HepG2 (cell line): ENCODE results near the gene ME3. TPM values are rescaled to one million over a fixed set of nuclear protein-coding genes. Genes with fewer than 3 reads are reported as not detected.

Source experiments
- EP300 ChIP-seq, 3 experiments: sonication (generic) in 1 of 3; formaldehyde crosslinking in 1 of 3; IDR thresholded peaks; 2 replicates each; pipeline versions ENCODE4 v1.5.1 to v1.6.1; 2011 to 2020; ENCODE audit warnings: low read depth in 2 of 3, low read length in 2 of 3, borderline replicate concordance in 1 of 3, improper control_type of control experiment in 1 of 3, mild to moderate bottlenecking in 1 of 3, missing genetic modification reagents in 1 of 3, moderate library complexity in 1 of 3
- ETV5 ChIP-seq: IDR thresholded peaks from 2 replicates; pipeline ENCODE4 v1.6.1; 2018; ENCODE audit warnings: missing biosample characterization, missing genetic modification reagents, inconsistent platforms, borderline replicate concordance
- MYC ChIP-seq: sonication (generic); formaldehyde crosslinking; IDR thresholded peaks from 2 replicates; pipeline ENCODE4 v1.9.0; 2021; ENCODE audit warnings: missing genetic modification reagents, borderline replicate concordance
- MZF1 ChIP-seq: sonication (generic); formaldehyde crosslinking; IDR thresholded peaks from 2 replicates; pipeline ENCODE4 v1.8.1; 2023; ENCODE audit warnings: mild to moderate bottlenecking, missing genetic modification reagents, borderline replicate concordance
- SYNCRIP ChIP-seq: fragments of 200-400 bp; formaldehyde crosslinking; IDR thresholded peaks from 2 replicates; pipeline ENCODE4 v1.6.1; 2018; ENCODE audit warnings: mild to moderate bottlenecking, low read depth, low read length; ENCODE audit not compliant: insufficient read depth
- THAP11 ChIP-seq: IDR thresholded peaks from 2 replicates; pipeline ENCODE4 v1.6.1; 2016; ENCODE audit warnings: missing biosample characterization, missing genetic modification reagents
- polyA plus RNA-seq, 8 experiments: library from polyadenylated mRNA; depleted of rRNA in 3 of 8; stranded (reverse) in 7 of 8; unstranded in 1 of 8; fragments of >200 nt; fragmentation: Illumina TruSeq in 4 of 8; extraction: Trizol in 4 of 8; gene quantifications; 2 replicates each; pipeline versions ENCODE4 v1.2.1 to v1.2.3, GENCODE V29; 2011 to 2016; ENCODE audit warnings: low read depth in 4 of 8, missing spikeins in 1 of 8, mixed read lengths in 1 of 8; ENCODE audit not compliant: insufficient read depth in 1 of 8
- total RNA-seq, 5 experiments: library from RNA; depleted of rRNA; stranded (reverse); fragments of >200 nt; fragmentation: Illumina TruSeq; extraction: Trizol; gene quantifications; 2 replicates each; pipeline ENCODE4 v1.2.3, GENCODE V29; 2016; ENCODE audit warnings: low read depth in 1 of 5
- TF ChIP-seq, protein P1 (sequence below): IDR thresholded peaks from 2 replicates; pipeline ENCODE4 v1.4.0; 2020; ENCODE audit warnings: mild to moderate bottlenecking, missing genetic modification reagents
- TF ChIP-seq, protein P2 (sequence below): sonication (generic); formaldehyde crosslinking; conservative IDR thresholded peaks from 2 replicates; pipeline ENCODE4 v1.4.0; 2020; ENCODE audit warnings: mild to moderate bottlenecking, missing genetic modification reagents, moderate library complexity
- TF ChIP-seq, protein P3 (sequence below): IDR thresholded peaks from 2 replicates; pipeline ENCODE4 v1.6.1; 2016; ENCODE audit warnings: mild to moderate bottlenecking, missing biosample characterization, missing genetic modification reagents
- TF ChIP-seq, protein P4 (sequence below): sonication (generic); formaldehyde crosslinking; conservative IDR thresholded peaks from 2 replicates; pipeline ENCODE4 v1.8.0; 2022; ENCODE audit warnings: mild to moderate bottlenecking, moderate library complexity, missing genetic modification reagents
- TF ChIP-seq, protein P5 (sequence below): sonication (generic); formaldehyde crosslinking; IDR thresholded peaks from 2 replicates; pipeline ENCODE4 v1.4.0; 2020; ENCODE audit warnings: missing genetic modification reagents, borderline replicate concordance

Gene ME3
- total and polyA plus RNA-seq, 2 of the 13 experiments (the other 11 are each of a cell fraction or from before 2014, with no cell fraction given), result not detected

DNA sequence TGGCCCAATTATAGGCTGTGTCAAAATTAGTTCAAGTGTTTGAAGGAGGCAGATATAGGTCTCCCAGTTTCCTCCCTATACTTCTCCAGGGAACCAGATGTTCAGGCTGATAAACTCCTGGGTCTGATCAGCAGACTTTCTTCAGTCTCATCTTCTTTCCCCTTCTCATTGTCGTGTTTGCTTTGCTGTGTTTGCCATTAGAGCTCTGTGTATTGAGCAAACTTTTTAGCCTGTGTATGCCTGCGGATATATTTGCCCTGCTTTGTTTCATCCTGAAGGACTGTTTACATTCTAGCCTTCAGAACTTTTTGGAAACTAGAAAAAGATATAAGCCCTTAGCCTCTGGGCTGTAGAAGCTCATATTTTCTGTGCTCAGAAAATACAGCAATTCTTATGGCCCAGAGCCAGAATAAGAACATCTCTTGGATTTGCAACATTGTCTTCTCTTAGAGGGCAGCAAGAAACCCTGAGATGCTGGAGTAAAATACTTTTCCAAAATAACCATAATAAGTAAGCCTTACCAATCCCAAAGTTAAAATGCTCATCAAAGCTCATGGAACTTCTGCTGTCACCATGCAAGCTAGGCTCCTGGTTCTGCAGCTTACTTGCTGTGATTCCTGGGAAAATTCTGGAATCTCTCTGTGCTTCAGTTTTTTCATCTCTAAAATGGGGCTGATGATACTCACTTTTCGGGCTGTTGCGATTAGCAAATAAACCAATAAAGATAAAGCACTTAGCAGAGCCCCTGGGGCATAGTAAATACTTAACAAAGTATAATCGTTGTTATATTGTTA is 34.1 kb upstream of the ME3 start (continued):
- TF ChIP-seq, protein P1, sequence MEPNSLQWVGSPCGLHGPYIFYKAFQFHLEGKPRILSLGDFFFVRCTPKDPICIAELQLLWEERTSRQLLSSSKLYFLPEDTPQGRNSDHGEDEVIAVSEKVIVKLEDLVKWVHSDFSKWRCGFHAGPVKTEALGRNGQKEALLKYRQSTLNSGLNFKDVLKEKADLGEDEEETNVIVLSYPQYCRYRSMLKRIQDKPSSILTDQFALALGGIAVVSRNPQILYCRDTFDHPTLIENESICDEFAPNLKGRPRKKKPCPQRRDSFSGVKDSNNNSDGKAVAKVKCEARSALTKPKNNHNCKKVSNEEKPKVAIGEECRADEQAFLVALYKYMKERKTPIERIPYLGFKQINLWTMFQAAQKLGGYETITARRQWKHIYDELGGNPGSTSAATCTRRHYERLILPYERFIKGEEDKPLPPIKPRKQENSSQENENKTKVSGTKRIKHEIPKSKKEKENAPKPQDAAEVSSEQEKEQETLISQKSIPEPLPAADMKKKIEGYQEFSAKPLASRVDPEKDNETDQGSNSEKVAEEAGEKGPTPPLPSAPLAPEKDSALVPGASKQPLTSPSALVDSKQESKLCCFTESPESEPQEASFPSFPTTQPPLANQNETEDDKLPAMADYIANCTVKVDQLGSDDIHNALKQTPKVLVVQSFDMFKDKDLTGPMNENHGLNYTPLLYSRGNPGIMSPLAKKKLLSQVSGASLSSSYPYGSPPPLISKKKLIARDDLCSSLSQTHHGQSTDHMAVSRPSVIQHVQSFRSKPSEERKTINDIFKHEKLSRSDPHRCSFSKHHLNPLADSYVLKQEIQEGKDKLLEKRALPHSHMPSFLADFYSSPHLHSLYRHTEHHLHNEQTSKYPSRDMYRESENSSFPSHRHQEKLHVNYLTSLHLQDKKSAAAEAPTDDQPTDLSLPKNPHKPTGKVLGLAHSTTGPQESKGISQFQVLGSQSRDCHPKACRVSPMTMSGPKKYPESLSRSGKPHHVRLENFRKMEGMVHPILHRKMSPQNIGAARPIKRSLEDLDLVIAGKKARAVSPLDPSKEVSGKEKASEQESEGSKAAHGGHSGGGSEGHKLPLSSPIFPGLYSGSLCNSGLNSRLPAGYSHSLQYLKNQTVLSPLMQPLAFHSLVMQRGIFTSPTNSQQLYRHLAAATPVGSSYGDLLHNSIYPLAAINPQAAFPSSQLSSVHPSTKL (CRISPR knock-in tag), result peak; percentile 93
- TF ChIP-seq, protein P2, sequence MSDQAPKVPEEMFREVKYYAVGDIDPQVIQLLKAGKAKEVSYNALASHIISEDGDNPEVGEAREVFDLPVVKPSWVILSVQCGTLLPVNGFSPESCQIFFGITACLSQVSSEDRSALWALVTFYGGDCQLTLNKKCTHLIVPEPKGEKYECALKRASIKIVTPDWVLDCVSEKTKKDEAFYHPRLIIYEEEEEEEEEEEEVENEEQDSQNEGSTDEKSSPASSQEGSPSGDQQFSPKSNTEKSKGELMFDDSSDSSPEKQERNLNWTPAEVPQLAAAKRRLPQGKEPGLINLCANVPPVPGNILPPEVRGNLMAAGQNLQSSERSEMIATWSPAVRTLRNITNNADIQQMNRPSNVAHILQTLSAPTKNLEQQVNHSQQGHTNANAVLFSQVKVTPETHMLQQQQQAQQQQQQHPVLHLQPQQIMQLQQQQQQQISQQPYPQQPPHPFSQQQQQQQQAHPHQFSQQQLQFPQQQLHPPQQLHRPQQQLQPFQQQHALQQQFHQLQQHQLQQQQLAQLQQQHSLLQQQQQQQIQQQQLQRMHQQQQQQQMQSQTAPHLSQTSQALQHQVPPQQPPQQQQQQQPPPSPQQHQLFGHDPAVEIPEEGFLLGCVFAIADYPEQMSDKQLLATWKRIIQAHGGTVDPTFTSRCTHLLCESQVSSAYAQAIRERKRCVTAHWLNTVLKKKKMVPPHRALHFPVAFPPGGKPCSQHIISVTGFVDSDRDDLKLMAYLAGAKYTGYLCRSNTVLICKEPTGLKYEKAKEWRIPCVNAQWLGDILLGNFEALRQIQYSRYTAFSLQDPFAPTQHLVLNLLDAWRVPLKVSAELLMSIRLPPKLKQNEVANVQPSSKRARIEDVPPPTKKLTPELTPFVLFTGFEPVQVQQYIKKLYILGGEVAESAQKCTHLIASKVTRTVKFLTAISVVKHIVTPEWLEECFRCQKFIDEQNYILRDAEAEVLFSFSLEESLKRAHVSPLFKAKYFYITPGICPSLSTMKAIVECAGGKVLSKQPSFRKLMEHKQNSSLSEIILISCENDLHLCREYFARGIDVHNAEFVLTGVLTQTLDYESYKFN (CRISPR knock-in tag), result 0 out of 2 replicates have a peak, but pooled peaks have one; percentile 23
- TF ChIP-seq, protein P3, sequence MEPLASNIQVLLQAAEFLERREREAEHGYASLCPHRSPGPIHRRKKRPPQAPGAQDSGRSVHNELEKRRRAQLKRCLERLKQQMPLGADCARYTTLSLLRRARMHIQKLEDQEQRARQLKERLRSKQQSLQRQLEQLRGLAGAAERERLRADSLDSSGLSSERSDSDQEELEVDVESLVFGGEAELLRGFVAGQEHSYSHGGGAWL (CRISPR knock-in tag), result no peak
- TF ChIP-seq ETV5 (peak; percentile 73; the same call in 1 of the 2 replicates), MYC (CRISPR knock-in tag) (no peak), SYNCRIP (no peak), THAP11 (CRISPR knock-in tag) (peak; percentile 46), EP300 (IDR thresholded peaks at IDR 0.05; ENCODE audit: low read depth in 2 of 2, low read length in 2 of 2) (peak in 1 of 2 experiments; percentile 73; a peak in 2 of 4 replicates), EP300 (CRISPR knock-in tag; IDR thresholded peaks at IDR 0.05; ENCODE audit: borderline replicate concordance) (no peak; the same call in 1 of the 2 replicates), MZF1 (CRISPR knock-in tag) (no peak)
- TF ChIP-seq, protein P4, sequence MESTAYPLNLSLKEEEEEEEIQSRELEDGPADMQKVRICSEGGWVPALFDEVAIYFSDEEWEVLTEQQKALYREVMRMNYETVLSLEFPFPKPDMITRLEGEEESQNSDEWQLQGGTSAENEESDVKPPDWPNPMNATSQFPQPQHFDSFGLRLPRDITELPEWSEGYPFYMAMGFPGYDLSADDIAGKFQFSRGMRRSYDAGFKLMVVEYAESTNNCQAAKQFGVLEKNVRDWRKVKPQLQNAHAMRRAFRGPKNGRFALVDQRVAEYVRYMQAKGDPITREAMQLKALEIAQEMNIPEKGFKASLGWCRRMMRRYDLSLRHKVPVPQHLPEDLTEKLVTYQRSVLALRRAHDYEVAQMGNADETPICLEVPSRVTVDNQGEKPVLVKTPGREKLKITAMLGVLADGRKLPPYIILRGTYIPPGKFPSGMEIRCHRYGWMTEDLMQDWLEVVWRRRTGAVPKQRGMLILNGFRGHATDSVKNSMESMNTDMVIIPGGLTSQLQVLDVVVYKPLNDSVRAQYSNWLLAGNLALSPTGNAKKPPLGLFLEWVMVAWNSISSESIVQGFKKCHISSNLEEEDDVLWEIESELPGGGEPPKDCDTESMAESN (CRISPR knock-in tag), result 0 out of 2 replicates have a peak, but pooled peaks have one; percentile 41
- TF ChIP-seq, protein P5, sequence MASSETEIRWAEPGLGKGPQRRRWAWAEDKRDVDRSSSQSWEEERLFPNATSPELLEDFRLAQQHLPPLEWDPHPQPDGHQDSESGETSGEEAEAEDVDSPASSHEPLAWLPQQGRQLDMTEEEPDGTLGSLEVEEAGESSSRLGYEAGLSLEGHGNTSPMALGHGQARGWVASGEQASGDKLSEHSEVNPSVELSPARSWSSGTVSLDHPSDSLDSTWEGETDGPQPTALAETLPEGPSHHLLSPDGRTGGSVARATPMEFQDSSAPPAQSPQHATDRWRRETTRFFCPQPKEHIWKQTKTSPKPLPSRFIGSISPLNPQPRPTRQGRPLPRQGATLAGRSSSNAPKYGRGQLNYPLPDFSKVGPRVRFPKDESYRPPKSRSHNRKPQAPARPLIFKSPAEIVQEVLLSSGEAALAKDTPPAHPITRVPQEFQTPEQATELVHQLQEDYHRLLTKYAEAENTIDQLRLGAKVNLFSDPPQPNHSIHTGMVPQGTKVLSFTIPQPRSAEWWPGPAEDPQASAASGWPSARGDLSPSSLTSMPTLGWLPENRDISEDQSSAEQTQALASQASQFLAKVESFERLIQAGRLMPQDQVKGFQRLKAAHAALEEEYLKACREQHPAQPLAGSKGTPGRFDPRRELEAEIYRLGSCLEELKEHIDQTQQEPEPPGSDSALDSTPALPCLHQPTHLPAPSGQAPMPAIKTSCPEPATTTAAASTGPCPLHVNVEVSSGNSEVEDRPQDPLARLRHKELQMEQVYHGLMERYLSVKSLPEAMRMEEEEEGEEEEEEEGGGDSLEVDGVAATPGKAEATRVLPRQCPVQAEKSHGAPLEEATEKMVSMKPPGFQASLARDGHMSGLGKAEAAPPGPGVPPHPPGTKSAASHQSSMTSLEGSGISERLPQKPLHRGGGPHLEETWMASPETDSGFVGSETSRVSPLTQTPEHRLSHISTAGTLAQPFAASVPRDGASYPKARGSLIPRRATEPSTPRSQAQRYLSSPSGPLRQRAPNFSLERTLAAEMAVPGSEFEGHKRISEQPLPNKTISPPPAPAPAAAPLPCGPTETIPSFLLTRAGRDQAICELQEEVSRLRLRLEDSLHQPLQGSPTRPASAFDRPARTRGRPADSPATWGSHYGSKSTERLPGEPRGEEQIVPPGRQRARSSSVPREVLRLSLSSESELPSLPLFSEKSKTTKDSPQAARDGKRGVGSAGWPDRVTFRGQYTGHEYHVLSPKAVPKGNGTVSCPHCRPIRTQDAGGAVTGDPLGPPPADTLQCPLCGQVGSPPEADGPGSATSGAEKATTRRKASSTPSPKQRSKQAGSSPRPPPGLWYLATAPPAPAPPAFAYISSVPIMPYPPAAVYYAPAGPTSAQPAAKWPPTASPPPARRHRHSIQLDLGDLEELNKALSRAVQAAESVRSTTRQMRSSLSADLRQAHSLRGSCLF (CRISPR knock-in tag), result no peak
